HG02571 (cell line): ENCODE results near the gene TTC12.
A peak's percentile ranks its signal among the peaks of the same experiment; 100 is the strongest.

ENCODE experiments used
- ATAC-seq: cut with Tn5 transposase; IDR thresholded peaks from one replicate; pipeline ENCODE4 v1.9.1; 2021; ENCODE audit warnings: mild to moderate bottlenecking, moderate library complexity; ENCODE audit not compliant: unreplicated experiment

The TTC12 gene, protein sequence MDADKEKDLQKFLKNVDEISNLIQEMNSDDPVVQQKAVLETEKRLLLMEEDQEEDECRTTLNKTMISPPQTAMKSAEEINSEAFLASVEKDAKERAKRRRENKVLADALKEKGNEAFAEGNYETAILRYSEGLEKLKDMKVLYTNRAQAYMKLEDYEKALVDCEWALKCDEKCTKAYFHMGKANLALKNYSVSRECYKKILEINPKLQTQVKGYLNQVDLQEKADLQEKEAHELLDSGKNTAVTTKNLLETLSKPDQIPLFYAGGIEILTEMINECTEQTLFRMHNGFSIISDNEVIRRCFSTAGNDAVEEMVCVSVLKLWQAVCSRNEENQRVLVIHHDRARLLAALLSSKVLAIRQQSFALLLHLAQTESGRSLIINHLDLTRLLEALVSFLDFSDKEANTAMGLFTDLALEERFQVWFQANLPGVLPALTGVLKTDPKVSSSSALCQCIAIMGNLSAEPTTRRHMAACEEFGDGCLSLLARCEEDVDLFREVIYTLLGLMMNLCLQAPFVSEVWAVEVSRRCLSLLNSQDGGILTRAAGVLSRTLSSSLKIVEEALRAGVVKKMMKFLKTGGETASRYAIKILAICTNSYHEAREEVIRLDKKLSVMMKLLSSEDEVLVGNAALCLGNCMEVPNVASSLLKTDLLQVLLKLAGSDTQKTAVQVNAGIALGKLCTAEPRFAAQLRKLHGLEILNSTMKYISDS

DNA sequence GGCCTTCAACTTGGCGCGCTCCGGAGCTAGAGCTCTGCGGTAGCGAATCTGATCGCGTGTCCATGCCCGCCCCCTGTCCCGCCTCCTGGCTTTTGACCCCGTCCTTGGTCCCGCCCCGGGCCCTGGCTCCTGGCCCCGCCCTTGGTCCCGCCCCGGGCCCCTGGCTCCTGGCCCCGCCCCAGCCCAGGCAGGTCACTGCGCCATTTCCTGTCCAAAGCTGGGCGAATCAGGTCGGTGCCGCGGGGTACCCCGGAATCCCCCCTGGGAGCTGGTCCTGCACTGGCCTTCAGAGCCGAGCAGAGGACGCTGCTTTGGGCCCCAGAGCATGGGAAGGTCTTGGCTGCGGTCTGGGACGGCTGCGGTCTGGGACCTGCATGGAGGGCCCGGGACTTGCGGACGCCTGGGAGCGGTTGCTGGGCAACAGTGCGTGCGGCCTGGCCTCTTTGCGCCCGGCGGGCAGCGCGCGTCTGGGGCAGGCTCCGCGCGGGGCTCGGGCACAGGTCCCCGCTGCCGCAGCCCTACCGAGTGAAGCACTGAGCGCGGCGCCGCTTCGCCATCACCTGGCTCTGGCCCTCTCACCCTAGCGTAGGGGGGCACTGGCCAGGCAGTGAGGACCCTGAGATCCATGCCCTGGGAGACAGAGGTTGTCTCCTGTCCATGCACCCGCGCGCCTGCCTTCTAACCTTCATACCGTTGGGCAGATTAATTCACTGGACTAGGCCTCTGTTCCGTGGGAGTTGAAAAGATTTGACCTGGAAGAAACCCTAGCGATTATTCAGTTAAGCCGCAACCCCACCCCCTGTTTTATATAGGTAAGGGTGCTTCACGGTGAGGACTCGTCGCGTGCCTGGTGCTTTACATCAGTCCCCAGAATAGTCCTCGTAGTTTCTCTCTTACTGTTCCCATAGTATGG is at the start of gene TTC12:
Gene TTC12 (plus strand): TSS at position 195 of the 913 bp plus-strand sequence. CDS start 1,675 bp downstream, outside the sequence.
- ATAC-seq = peak; percentile 99

DNA sequence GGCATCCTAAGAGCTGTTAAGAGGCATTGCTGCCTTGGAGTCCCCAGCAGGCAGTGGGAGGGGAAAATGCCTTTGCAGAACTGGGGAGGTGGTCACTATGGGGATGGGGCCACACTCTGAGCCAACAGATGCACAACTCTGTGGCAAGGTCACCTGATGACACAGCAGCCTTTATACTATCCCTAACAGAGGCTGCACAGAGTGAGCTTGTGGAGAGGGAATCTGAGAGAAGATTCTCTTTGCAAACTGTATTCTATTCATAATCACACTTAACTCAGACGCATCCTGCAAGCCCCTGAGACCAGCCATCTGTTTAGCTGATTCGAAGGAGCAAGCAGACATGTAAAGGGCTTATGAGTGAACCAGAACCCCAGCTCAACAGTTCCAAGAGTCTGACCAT is 49.0 kb upstream of the TTC12 start:
- no peak for ATAC-seq

DNA sequence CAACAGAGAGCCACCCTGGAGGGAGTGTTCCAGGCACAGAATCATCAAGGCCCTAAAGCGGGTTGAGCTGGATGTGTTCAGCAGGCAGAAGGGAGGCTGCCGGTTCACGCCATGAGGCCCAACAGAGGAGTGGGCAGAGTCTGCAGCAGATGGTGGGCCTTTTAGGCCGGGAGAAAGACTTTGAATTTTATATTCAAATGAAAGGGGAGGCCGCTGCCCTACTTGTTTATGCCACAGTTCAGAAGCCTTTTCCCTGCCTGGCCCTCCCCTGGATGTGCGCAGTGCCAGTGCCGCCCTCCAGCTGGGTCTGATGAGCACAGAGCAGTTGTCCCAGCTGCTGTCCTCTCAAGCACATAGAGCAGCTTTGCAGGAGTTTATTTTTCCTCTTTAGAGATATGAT is 46.9 kb upstream of the TTC12 start:
- no peak for ATAC-seq

DNA sequence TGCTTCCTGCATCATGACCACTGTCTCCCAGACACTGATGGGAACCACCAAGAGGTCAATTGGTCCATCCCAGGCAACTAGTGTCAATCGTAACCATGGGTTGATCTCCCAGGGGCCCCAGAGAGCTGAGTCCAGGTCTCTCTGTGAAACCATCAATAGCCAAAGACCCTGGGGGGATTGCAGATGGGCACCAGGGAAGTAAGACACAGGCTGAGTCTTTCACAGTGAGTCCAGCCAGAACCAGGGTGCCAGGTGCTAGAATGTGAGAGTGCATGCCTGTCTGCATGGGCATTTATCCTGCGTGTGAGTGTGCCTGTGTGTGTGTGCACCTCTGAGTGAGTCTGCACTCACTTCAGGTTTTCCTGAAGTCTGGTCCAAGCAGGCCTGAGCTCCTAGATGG is 45.3 kb upstream of the TTC12 start:
- ATAC-seq = no peak

DNA sequence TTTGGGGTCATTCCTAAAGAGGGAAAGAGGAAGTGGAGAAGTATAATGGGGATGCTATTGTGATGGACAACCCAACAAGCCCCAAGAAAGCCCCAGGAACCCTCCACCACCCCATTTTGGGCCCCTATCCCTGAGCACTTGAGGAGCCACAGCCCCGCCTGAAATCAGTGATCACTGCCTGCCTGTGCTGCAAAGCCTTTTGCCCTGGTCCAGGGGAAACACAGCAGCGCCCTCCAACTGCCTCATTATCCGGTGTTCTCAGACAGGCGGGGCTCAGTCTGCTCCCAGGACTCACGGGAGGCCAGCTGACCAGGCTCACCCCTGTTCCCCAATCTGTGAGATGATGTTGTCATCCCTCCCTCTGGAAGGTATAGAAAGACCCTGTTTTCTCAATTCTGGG is 44.7 kb upstream of the TTC12 start:
- no peak for ATAC-seq

DNA sequence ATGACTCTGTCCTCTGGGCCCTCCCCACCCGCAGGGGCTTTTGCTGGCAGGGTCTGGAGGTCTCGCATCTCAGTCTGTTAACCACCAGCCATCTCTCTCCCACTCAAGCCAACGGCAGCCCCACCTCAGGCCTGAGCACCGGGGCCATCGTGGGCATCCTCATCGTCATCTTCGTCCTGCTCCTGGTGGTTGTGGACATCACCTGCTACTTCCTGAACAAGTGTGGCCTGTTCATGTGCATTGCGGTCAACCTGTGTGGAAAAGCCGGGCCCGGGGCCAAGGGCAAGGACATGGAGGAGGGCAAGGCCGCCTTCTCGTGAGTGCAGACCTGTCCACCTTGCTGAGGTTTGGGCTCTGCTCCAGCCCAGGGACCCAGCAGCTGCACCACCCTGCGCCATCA is 44.3 kb upstream of the TTC12 start:
- ATAC-seq = no peak

DNA sequence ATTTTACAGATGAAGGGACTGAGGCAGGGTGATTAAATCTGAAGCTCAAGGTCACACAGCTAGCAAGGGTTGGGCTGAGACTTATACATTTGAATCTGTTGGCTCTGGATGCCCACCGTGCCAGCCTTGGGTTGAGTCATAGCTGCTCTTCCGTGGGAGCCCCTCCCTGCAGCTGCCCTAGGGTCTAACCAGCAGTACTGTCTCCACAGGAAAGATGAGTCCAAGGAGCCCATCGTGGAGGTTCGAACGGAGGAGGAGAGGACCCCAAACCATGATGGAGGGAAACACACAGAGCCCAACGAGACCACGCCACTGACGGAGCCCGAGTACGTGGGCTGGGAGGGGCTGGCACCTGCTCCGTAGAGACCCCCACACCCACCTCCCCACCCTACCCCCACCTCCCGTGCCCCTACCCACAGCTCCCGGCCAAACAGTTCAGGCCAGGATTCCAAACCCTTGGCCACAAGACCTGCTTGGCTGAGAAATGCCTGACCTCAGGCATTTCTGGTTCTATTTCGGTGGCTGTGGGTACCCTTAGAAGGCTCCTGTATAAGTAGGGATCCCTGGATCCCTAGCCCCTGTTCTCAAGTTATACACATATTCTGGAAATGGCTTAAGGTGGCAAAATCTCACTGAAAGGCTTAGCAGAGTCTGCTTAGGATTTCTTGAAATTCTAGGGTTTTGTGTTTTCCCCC is 42.7 kb upstream of the TTC12 start:
- ATAC-seq = no peak

DNA sequence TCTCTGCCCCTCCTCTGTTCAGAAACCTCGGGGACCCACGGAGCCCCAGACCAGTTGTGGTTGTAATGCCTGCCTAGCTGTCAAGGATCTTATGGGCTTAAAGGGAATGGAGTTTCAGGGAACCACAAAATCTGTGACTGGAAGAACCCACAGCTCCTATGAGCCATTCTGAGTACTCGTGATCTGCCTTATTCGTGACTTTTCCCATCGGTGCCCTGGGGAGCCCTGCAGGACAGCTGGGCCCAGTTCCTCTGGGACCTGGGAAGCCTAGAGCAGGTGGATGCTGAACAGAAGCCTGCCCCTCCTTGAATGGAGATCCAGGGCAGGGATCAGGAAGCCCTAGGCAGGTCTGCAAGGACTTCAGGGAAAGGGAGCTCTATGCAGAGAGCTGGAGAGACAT is 42.1 kb upstream of the TTC12 start:
- no peak for ATAC-seq

DNA sequence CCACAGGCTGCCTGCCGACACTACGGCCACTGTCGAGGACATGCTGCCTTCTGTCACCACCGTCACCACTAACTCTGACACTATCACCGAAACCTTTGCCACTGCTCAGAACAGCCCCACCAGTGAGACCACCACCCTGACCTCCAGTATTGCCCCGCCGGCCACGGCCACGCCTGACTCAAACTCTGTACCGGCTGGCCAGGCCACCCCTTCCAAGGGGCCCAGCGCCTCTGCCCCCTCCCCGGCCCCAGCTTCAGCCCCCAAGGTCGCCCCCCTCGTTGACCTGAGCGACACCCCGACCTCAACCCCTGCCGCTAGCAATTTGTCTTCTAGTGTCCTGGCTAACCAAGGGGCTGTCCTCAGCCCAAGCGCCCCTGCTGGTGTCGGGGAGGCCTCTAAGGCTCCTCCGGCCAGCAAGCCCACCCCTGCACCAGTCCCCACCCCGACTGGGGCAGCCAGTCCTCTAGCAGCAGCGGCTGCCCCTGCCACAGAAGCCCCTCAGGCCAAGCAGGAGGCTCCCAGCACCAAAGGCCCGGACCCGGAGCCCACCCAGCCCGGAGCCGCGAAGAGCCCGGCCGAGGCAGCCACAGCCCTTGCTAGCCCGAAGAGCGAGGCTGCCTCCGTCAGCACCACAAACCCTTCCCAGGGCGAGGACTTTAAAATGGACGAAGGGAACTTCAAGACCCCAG is 41.3 kb upstream of the TTC12 start:
- no peak for ATAC-seq

DNA sequence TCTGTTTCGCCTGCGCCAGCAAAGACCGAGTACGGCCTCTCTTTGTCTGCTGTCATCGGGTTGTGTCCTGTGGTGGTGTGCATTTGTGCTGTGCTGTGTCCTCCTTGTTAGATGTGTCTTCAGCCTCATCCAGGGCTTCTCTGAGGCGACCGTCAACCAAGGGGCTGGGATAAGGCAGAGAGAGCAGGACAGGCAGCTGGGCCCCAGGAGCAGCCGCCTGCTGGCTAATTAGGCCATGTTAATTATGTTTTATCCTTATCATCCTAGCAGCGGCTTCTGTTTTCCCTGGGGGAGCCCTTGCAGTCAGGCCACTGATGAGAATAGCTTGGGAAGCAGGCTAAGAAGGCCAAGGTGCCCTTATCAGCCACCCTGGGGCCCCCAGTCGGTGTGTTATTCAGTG is 40.7 kb upstream of the TTC12 start:
- no peak for ATAC-seq

DNA sequence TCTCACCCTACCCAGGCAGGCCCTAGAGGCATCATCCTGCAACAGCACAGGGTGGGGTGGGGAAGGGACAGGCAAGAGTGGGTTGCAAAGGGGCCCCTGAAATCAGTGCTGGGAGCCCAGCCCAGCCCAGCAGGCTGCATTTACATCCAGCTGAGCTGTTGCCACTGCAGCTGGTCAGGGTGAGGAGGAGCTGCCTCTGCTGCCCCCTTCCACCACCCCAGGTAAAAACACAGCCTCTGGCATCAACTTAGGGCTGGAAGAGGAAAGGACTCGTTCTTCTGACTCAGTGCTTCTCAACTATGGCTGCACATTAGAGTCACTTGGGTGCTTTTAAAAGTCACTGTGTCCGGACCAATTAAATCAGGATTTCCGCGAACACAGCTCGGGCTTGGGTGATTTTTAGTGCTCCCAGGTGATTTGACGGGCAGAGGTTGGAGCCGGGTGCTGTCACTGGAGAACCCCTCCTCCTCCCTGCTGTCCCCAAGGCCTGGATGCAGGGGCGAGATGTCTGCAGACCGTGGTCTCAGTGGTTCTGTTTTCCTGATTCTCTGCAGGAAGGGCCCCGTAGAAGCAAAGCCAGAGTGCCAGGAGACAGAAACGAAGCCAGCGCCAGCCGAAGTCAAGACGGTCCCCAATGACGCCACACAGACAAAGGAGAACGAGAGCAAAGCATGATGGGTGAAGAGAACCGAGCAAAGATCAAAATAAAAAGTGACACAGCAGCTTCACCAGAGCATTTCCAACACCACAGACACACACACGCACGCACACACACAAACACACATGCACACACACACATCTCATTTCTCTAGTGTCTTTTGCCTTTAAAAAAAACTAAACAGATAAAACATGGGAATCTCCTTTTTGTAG is 39.4 kb upstream of the TTC12 start:
- no peak for ATAC-seq

DNA sequence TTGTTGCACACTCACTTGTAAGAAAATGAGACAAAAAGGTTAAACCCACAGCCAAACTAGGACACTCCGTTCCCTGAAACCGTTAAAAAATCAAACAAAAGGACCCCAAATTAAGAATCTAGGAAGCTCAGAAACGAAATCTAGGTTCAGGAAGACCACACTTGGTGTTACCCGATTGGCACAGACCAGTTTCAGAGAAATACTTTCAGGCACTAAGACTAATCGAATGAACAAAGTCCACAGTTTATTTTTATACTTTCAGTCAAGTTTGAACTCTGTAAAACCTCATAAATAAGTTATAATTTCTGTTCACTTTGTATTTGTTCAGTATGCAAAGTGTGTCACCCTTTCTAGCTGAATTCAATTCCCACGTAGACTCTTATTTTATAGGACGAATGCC is 38.8 kb upstream of the TTC12 start:
- no peak for ATAC-seq

DNA sequence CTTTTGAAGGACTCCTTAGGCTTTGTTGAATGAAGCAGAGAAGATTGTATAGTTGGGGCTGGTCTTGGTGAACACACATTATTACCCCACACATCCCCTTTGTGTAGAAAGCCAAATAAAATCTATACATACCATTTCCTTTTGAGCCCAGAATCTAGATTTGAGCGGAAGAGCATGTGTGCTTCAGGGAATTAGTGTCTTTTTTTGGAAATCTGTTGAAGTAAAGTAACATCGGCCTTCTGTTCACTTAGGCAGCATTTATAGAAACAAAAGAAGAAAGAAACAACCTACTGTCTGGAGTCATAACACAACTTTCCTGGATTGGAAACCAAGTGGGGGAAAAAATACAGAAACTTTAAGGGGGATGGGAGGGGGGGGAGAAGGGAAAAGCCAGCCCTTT is 37.9 kb upstream of the TTC12 start:
- no peak for ATAC-seq

DNA sequence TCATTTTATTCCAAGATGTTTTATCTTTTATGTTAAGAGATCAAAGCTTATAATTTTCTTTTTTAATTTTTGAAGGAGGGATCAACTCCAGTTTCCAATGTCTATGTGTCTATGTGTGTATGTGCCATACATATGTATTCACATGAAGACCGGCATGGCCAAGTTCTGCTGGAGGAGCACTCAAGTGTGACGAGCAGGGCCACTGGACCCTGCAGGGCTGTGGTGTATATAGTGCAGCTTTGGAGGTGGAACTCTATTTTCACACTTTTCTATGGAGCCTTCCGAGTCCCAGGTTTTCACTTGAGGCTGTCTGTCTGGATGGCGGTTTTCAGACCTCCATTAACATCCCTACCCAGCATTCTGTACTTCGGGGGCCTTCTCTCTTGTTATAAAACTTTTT is 36.5 kb upstream of the TTC12 start:
- ATAC-seq = no peak

DNA sequence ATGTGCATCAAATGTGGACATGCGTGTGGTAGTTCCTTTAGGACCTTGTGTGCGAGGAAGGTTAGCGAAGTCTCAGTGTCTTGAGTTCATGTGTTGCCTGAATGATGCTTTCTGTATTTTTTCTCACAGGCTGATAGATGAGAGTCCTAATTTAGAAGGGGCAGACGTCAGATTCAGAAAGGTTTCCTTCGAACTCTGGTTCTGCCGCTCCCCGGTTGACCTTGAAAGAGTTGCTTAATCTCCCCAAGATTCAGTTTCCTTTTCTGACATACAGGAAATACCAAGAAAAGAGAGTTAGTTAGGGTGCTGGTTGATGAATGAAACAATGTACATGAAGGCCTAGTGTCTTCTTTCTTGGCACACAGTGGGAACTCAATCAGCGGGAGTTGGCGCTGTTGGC is 35.9 kb upstream of the TTC12 start:
- ATAC-seq = no peak

DNA sequence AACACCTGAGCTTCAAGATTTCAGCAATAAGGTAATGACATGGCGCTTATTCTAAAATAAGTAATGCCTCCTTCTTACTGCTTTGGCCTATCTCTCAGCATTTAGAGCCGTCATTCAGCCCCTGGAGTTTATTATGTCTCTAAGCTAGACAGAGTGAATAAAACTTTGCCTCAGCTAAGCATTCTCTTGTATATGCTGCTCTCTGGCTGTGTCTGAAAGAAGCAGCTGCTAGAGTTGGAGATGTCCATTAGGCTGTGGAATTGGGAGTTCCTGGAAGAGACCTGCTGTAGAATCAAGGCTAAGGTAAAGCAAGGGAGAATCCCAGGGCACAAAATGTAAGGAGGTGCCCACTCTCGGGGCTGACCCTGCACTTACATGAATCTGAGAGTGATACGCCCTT is 35.5 kb upstream of the TTC12 start:
- no peak for ATAC-seq

DNA sequence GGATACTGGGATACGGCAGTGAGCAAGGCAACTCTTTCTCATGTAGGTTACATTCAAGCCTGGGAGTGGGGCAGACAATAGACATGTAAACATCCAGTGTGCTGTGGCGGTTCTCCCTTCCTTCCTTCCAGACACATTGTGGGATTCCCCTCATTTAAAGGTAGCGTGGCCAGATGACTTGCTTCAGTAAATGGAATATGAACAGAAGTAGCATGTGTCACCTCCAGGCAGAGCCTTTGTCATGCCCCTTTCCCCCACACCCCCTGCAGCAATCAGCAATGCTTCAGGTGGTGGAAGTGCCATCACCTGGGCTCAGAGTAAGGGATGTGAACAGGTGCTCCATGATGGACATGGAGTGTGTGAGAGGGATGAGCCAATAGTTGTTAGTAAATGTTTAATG is 34.8 kb upstream of the TTC12 start:
- ATAC-seq = no peak

DNA sequence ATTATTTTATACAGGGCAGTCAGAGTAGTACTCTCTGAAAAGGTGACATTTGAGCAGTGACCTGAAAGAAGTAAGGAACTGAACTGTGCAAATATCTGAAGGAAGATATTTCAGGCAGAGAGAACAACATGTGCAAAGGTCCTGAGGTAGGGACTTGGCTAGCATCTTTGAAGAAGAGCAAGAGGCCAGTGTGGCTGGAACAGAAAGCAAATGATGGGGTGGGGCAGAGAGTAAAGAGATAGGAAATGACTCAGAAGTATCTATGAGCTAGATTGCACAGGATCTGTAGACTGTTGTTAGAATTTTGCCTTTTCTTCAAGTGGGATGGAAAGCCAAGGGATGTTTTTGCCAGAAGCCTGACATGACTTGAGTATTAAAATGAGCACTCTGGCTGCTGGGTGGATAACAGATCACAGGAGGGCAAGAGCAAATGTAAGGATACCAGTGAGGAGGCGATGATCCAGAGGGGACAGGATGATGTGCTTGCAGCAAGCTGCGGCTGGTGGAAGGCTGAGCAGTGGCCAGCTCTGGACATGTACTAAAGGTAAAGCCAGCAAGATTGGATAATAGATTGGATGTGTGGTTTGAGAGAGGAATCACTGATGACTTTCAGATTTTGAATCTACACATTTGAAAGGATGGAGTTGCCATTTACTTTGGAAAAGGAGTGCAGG is 33.2 kb upstream of the TTC12 start:
- no peak for ATAC-seq
